Psoas muscle (tissue), 8 donors: Measurements from ENCODE around the gene GRM2. TPM values are rescaled to one million over a fixed set of nuclear protein-coding genes. Genes with fewer than 3 reads are reported as not detected.

Source experiments
- ATAC-seq, 4 donors: fragments of 200-7000 bp; cut with Tn5 transposase; one replicate each; pipeline ENCODE4 v1.9.1; 2020; ENCODE audit warnings: moderate library complexity in 3 of 4, mild to moderate bottlenecking in 2 of 4
- DNase-seq, 2 donors: peaks; one replicate each; pipeline ENCODE4 v3.0.0-alpha.2; 2020
- H3K27ac ChIP-seq: fragments of 200-600 bp; one replicate; pipeline ENCODE4 v1.8.0; 2022
- H3K27me3 ChIP-seq, 3 donors: fragments of 200-600 bp in 1 of 3; one replicate each; pipeline versions ENCODE4 v1.6.1 to v1.8.0; 2013 to 2022; ENCODE audit warnings: low read length in 2 of 3, mild to moderate bottlenecking in 2 of 3, moderate library complexity in 1 of 3; ENCODE audit not compliant: insufficient read depth in 3 of 3
- H3K36me3 ChIP-seq, 2 donors: fragments of 200-600 bp in 1 of 2; one replicate each; pipeline versions ENCODE4 v1.6.1 to v1.8.0; 2013 to 2022; ENCODE audit warnings: low read depth in 1 of 2, mild to moderate bottlenecking in 1 of 2, moderate library complexity in 1 of 2; ENCODE audit not compliant: insufficient read depth in 1 of 2
- H3K4me1 ChIP-seq: fragments of 200-600 bp; one replicate; pipeline ENCODE4 v1.8.0; 2022
- H3K4me3 ChIP-seq: fragments of 200-600 bp; one replicate; pipeline ENCODE4 v1.8.0; 2022; ENCODE audit warnings: mild to moderate bottlenecking
- H3K9me3 ChIP-seq: fragments of 200-600 bp; one replicate; pipeline ENCODE4 v1.8.0; 2022
- WGBS, 3 donors: extraction: QIAGEN DNeasy Blood & Tissue Kit; methylation state at CpG; one replicate each; pipeline versions ENCODE4 v1.1.6 to v1.1.7; 2013; 5-methylcytosine and 5-hydroxymethylcytosine counted together
- intact Hi-C, 2 donors: fragments of 100-400 bp; cut with DNase I; formaldehyde crosslinking; loops; one replicate each; pipeline versions ENCODE4 v1.11.0 to v1.14.2; 2022
- polyA plus RNA-seq, 3 donors: library from polyadenylated mRNA; stranded (reverse); fragments of 200-250 nt; gene quantifications; one replicate each; pipeline ENCODE4 v1.2.3, GENCODE V29; 2013
- total RNA-seq, 4 donors: library from RNA; stranded (reverse); fragmentation: NEBNext Ultra II Directional in 2 of 4; extraction: Animal tissue kit (Norgen Biotek cat#: 25700) in 2 of 4; gene quantifications; one replicate each; pipeline versions ENCODE4 v1.2.1 to v1.2.4, GENCODE V29; 2021 to 2023
- TF ChIP-seq, protein P1 (sequence below): fragments of 200-600 bp; IDR thresholded peaks from one replicate; pipeline ENCODE4 v1.8.0; 2022; ENCODE audit warnings: antibody characterized with exemption
- donor health status: healthy with polysubstance abuse.
- donor health status: DM: no; HTN: no; CAD: no; lungs with moderate emphysema.
- donor health status: Bipolar disorder and iron deficiency.
- donor health status: healthy.
- donor health status: DM: yes; HTN: yes; CAD: no.
- donor health status: DM: no; HTN: no; CAD: no.
- donor health status: DM: no; HTN: no; CAD: no.
- donor health status: DM: yes; HTN: yes; CAD: no.

The GRM2 gene
- total and polyA plus RNA-seq, 7 donors: 0.09 to 0.58 (median 0.15) TPM

DNA sequence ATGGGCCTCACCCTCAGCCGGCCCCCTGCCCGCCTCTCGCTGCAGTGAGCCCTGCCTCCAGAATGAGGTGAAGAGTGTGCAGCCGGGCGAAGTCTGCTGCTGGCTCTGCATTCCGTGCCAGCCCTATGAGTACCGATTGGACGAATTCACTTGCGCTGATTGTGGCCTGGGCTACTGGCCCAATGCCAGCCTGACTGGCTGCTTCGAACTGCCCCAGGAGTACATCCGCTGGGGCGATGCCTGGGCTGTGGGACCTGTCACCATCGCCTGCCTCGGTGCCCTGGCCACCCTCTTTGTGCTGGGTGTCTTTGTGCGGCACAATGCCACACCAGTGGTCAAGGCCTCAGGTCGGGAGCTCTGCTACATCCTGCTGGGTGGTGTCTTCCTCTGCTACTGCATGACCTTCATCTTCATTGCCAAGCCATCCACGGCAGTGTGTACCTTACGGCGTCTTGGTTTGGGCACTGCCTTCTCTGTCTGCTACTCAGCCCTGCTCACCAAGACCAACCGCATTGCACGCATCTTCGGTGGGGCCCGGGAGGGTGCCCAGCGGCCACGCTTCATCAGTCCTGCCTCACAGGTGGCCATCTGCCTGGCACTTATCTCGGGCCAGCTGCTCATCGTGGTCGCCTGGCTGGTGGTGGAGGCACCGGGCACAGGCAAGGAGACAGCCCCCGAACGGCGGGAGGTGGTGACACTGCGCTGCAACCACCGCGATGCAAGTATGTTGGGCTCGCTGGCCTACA is 8.5 kb downstream of the GRM2 start:
- DNase-seq (no peak), ATAC-seq (no peak)
- TF ChIP-seq, protein P1, sequence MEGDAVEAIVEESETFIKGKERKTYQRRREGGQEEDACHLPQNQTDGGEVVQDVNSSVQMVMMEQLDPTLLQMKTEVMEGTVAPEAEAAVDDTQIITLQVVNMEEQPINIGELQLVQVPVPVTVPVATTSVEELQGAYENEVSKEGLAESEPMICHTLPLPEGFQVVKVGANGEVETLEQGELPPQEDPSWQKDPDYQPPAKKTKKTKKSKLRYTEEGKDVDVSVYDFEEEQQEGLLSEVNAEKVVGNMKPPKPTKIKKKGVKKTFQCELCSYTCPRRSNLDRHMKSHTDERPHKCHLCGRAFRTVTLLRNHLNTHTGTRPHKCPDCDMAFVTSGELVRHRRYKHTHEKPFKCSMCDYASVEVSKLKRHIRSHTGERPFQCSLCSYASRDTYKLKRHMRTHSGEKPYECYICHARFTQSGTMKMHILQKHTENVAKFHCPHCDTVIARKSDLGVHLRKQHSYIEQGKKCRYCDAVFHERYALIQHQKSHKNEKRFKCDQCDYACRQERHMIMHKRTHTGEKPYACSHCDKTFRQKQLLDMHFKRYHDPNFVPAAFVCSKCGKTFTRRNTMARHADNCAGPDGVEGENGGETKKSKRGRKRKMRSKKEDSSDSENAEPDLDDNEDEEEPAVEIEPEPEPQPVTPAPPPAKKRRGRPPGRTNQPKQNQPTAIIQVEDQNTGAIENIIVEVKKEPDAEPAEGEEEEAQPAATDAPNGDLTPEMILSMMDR: no peak
- Histone ChIP-seq H3K9me3 (no peaks in the 10 kb centered on the region), H3K4me3 (no peak overlapping the region), H3K4me1 (no peaks in the 10 kb centered on the region), H3K27ac (no peak overlapping the region), H3K36me3 (no peaks in the 10 kb centered on the region), H3K27me3 (no peaks in the 10 kb centered on the region)
- WGBS, 3 donors: 86 to 90% (median 88%) methylated on average over 36 of the region's 36 CpGs
- intact Hi-C loops: loop anchor here in 1 of 2 donors (5.0 kb wide), 1 partner anchor 87 kb away; no protein-coding TSS in a partner anchor

DNA sequence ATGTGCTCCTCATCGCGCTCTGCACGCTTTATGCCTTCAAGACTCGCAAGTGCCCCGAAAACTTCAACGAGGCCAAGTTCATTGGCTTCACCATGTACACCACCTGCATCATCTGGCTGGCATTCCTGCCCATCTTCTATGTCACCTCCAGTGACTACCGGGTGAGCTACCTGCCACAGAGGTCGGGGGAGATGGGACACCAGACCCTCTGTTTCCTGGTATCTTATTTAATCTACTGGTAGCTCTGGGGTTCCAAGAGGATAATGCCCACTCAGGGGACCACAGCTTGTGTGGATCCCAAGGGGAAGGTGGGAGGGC is 9.1 kb downstream of the GRM2 start:
- intact Hi-C loops: loop anchor here in 1 of 2 donors (5.0 kb wide), 1 partner anchor 86 kb away; no protein-coding TSS in a partner anchor
- Histone ChIP-seq H3K27me3 (no peaks in the 10 kb centered on the region), H3K36me3 (no peaks in the 10 kb centered on the region), H3K4me3 (no peak overlapping the region), H3K27ac (no peak overlapping the region), H3K9me3 (no peaks in the 10 kb centered on the region), H3K4me1 (no peaks in the 10 kb centered on the region)
- TF ChIP-seq, protein P1: no peak
- ATAC-seq (no peak), DNase-seq (no peak)
- 91 to 95% (median 94%) methylated on average over 8 of the region's 8 CpGs for WGBS, 3 donors

DNA sequence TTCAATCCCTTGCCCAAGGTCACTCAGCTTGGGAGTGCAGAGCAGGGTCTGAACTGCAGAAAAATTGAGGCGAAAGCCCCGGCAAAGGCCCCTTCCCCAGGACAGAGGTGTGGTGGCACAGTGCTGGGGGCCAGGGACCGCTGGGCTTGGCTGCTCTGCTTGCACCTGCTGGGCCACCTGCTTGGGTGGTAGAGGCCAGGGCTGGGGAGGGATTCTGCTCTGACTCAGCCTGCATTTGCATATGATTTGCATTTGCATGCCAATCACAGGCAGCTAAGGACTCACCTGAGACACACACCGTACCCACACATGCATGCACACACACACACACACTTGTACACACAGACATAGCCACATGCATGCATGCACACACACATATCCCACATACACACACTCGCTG is 9.9 kb downstream of the GRM2 start:
- no peak for ATAC-seq
- intact Hi-C loops: loop anchor here in 1 of 2 donors (5.0 kb wide), 1 partner anchor 85 kb away; no protein-coding TSS in a partner anchor
- WGBS, 3 donors: 75 to 83% (median 77%) methylated on average over 5 of the region's 5 CpGs
- TF ChIP-seq, protein P1: no peak
- no peaks in the 10 kb centered on the region for H3K4me1 ChIP-seq
- no peaks in the 10 kb centered on the region for H3K9me3 ChIP-seq
- no peaks in the 10 kb centered on the region for H3K27me3 ChIP-seq
- no peak for DNase-seq
- no peaks in the 10 kb centered on the region for H3K36me3 ChIP-seq
- H3K27ac ChIP-seq: no peak overlapping the region
- H3K4me3 ChIP-seq: no peak overlapping the region

DNA sequence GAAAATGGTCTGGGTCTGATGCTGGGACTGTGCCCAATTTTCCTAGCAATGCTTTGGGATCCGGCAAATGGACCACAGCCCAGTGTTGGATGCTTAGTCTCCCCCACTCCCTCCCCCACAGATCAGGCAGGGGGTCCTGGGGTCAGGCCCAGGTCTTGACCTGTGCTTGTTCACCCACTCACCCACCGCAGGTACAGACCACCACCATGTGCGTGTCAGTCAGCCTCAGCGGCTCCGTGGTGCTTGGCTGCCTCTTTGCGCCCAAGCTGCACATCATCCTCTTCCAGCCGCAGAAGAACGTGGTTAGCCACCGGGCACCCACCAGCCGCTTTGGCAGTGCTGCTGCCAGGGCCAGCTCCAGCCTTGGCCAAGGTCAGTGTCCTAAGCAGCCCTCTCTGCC is 10.6 kb downstream of the GRM2 start:
- Histone ChIP-seq H3K4me1 (no peaks in the 10 kb centered on the region), H3K9me3 (no peaks in the 10 kb centered on the region), H3K27ac (no peak overlapping the region), H3K36me3 (no peaks in the 10 kb centered on the region), H3K27me3 (no peaks in the 10 kb centered on the region), H3K4me3 (no peak overlapping the region)
- no peak for DNase-seq
- TF ChIP-seq, protein P1: no peak
- no peak for ATAC-seq
- intact Hi-C loops: loop anchor here in 1 of 2 donors (5.0 kb wide), 1 partner anchor 85 kb away; no protein-coding TSS in a partner anchor
- WGBS, 3 donors: 75 to 83% (median 82%) methylated on average over 10 of the region's 10 CpGs
